MM.1S (cell line): ENCODE measurements around the gene MORF4L2.

Source experiments
- EZH2 ChIP-seq: fragments of 300-600 bp; sonication (generic); optimal IDR thresholded peaks from 2 replicates; pipeline ENCODE3; 2017; ENCODE audit warnings: low read depth, mild to moderate bottlenecking, antibody characterized with exemption, low read length, mixed read lengths
- EZH2phosphoT487 ChIP-seq: fragments of 300-600 bp; sonication (generic); IDR thresholded peaks from 2 replicates; pipeline ENCODE4 v1.6.1; 2018; ENCODE audit warnings: antibody characterized with exemption, low read length
- TF ChIP-seq, protein P1 (sequence below): fragments of 300-600 bp; sonication (generic); IDR thresholded peaks from 2 replicates; pipeline ENCODE4 v1.5.1; 2016; ENCODE audit warnings: antibody characterized with exemption, low read length, mixed read lengths

GRCh38 chrX:103669745-103670144 lies 16.8 kb downstream of the MORF4L2 start:
- TF ChIP-seq, protein P1, sequence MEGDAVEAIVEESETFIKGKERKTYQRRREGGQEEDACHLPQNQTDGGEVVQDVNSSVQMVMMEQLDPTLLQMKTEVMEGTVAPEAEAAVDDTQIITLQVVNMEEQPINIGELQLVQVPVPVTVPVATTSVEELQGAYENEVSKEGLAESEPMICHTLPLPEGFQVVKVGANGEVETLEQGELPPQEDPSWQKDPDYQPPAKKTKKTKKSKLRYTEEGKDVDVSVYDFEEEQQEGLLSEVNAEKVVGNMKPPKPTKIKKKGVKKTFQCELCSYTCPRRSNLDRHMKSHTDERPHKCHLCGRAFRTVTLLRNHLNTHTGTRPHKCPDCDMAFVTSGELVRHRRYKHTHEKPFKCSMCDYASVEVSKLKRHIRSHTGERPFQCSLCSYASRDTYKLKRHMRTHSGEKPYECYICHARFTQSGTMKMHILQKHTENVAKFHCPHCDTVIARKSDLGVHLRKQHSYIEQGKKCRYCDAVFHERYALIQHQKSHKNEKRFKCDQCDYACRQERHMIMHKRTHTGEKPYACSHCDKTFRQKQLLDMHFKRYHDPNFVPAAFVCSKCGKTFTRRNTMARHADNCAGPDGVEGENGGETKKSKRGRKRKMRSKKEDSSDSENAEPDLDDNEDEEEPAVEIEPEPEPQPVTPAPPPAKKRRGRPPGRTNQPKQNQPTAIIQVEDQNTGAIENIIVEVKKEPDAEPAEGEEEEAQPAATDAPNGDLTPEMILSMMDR: no peak
- no peak for TF ChIP-seq EZH2
- TF ChIP-seq EZH2phosphoT487: no peak
